K562 (cell line): ENCODE results near the gene TPSG1. TPM values are rescaled to one million over a fixed set of nuclear protein-coding genes. Genes with fewer than 3 reads are reported as not detected.

Source experiments
- ATF1 ChIP-seq, 2 experiments: fragments of 450-650 bp in 1 of 2; IDR thresholded peaks; 2 replicates each; pipeline ENCODE4 v1.6.1; 2016; ENCODE audit warnings: missing compliant biosample characterization in 1 of 2, missing genetic modification characterization in 1 of 2
- CSDE1 ChIP-seq, 2 experiments: fragments of 450-650 bp; IDR thresholded peaks; 2 replicates each; pipeline ENCODE4 v1.6.1; 2016; ENCODE audit warnings: mild to moderate bottlenecking in 1 of 2
- CTCF ChIP-seq, 3 experiments: IDR thresholded peaks in 2 of 3; conservative IDR thresholded peaks in 1 of 3; 2 replicates each; pipeline ENCODE4 v1.5.1; 2011 to 2012; ENCODE audit warnings: low read length in 3 of 3, mild to moderate bottlenecking in 3 of 3, control low read depth in 2 of 3, improper control_type of control experiment in 1 of 3, inconsistent platforms in 1 of 3, low read depth in 1 of 3, mixed read lengths in 1 of 3, moderate library complexity in 1 of 3; ENCODE audit not compliant: insufficient read depth in 2 of 3
- CTCFL ChIP-seq: IDR thresholded peaks from 2 replicates; pipeline ENCODE4 v1.6.1; 2011; ENCODE audit warnings: borderline replicate concordance, low read depth, mild to moderate bottlenecking, moderate library complexity, low read length; ENCODE audit not compliant: insufficient read depth, poor library complexity, severe bottlenecking
- EGR1 ChIP-seq: fragments of 450-650 bp; conservative IDR thresholded peaks from 2 replicates; pipeline ENCODE4 v1.6.1; 2017; ENCODE audit warnings: mild to moderate bottlenecking
- ELK1 ChIP-seq: sonication (generic); formaldehyde crosslinking; IDR thresholded peaks from 2 replicates; pipeline ENCODE4 v1.8.1; 2022; ENCODE audit warnings: missing genetic modification reagents
- GTF2E2 ChIP-seq: fragments of 200-800 bp; sonication (Bioruptor generic); IDR thresholded peaks from 2 replicates; pipeline ENCODE4 v1.6.1; 2016; ENCODE audit warnings: missing genetic modification characterization, missing compliant biosample characterization
- NCOA1 ChIP-seq: fragments of 450-650 bp; IDR thresholded peaks from 2 replicates; pipeline ENCODE4 v1.6.1; 2016; ENCODE audit warnings: low read depth
- POLR2H ChIP-seq: IDR thresholded peaks from 2 replicates; pipeline ENCODE4 v1.6.1; 2016; ENCODE audit warnings: missing genetic modification characterization, low read depth, mild to moderate bottlenecking, control low read depth, missing compliant biosample characterization, moderate library complexity
- PURB ChIP-seq: sonication (generic); formaldehyde crosslinking; IDR thresholded peaks from 2 replicates; pipeline ENCODE4 v1.9.0; 2021; ENCODE audit warnings: low read depth, mild to moderate bottlenecking, missing genetic modification reagents
- SMAD4 ChIP-seq: fragments of 250-450 bp; sonication (Bioruptor Pico); conservative IDR thresholded peaks from 2 replicates; pipeline ENCODE4 v1.8.0; 2021; ENCODE audit warnings: inconsistent platforms, mild to moderate bottlenecking, moderate library complexity
- SRF ChIP-seq, 2 experiments: fragments of 250-450, 450-650 bp in 1 of 2; sonication (Bioruptor Pico) in 1 of 2; sonication (generic) in 1 of 2; formaldehyde crosslinking; IDR thresholded peaks; 2 replicates each; pipeline versions ENCODE4 v1.5.0 to v1.5.1; 2020 to 2022; ENCODE audit warnings: mild to moderate bottlenecking in 1 of 2, missing genetic modification reagents in 1 of 2
- TBL1XR1 ChIP-seq, 2 experiments: IDR thresholded peaks; 2 replicates each; pipeline ENCODE4 v1.6.1; 2012; ENCODE audit warnings: improper control_type of control experiment in 2 of 2, low read length in 2 of 2, mild to moderate bottlenecking in 1 of 2
- ZBTB34 ChIP-seq: fragments of 250-450 bp; sonication (Bioruptor Pico); IDR thresholded peaks from 2 replicates; pipeline ENCODE4 v1.8.0; 2021; ENCODE audit warnings: mild to moderate bottlenecking, moderate library complexity
- ZNF561 ChIP-seq: fragments of 450-650 bp; formaldehyde crosslinking; conservative IDR thresholded peaks from 2 replicates; pipeline ENCODE4 v1.4.0; 2020; ENCODE audit warnings: mild to moderate bottlenecking, moderate library complexity
- ZNF75A ChIP-seq: fragments of 450-650 bp; formaldehyde crosslinking; IDR thresholded peaks from 2 replicates; pipeline ENCODE4 v1.4.0; 2020; ENCODE audit warnings: mild to moderate bottlenecking
- polyA plus RNA-seq, 8 experiments: library from polyadenylated mRNA; depleted of rRNA in 4 of 8; stranded (reverse) in 5 of 8; unstranded in 3 of 8; fragments of >200 nt; fragmentation: Nextera tagmentation in 2 of 8; fragmentation: Illumina TruSeq in 1 of 8; extraction: Ambion mirVana in 2 of 8; extraction: Trizol in 1 of 8; gene quantifications; 2 replicates each; pipeline versions ENCODE4 v1.2.1 to v1.2.3, GENCODE V29; 2011 to 2014; ENCODE audit warnings: inconsistent platforms in 1 of 8, missing spikeins in 1 of 8
- total RNA-seq, 7 experiments: library from RNA; depleted of rRNA in 6 of 7; stranded (reverse); fragments of >200 nt in 6 of 7; fragmentation: Illumina TruSeq in 2 of 7; extraction: Trizol in 2 of 7; gene quantifications; 2 replicates each; pipeline versions ENCODE4 v1.2.1 to v1.2.3, GENCODE V29; 2011 to 2021; ENCODE audit warnings: low replicate concordance in 1 of 7

TPSG1 gene
- total and polyA plus RNA-seq, 9 of the 15 experiments (the other 6 are each of a cell fraction or from before 2014, with no cell fraction given): not detected

GRCh38 chr16:1193143-1193824 is 31.8 kb downstream of the TPSG1 start (continued):
- TF ChIP-seq CTCF (IDR thresholded peaks at IDR 0.05 in 2 of 3, conservative IDR thresholded peaks at IDR 0.05 in 1 of 3; ENCODE audit: insufficient read depth in 2 of 3, low read depth in 1 of 3, low read length in 3 of 3) (peak; percentile 32 to 54 (median 32); a peak in 5 of 6 replicates), POLR2H (tag) (no peak), SRF (CRISPR knock-in tag; IDR thresholded peaks at IDR 0.05) (no peak), ELK1 (CRISPR knock-in tag) (no peak), GTF2E2 (no peak), ZNF75A (CRISPR knock-in tag) (no peak), ZBTB34 (CRISPR knock-in tag) (no peak), CSDE1 (IDR thresholded peaks at IDR 0.05) (no peak), ZNF561 (no peak), NCOA1 (no peak), ATF1 (CRISPR knock-in tag; IDR thresholded peaks at IDR 0.05) (peak; percentile 61; the same call in 1 of the 2 replicates), ATF1 (tag; IDR thresholded peaks at IDR 0.05) (peak; percentile 61), PURB (CRISPR knock-in tag) (no peak), TBL1XR1 (IDR thresholded peaks at IDR 0.05; ENCODE audit: low read length in 2 of 2) (no peak), SMAD4 (CRISPR knock-in tag) (no peak), CTCFL (peak; percentile 68), EGR1 (peak; percentile 75)
